CD1c-positive myeloid dendritic cell (primary cell): ENCODE data around the gene SHISA8.

Source experiments
- DNase-seq: peaks from one replicate; pipeline ENCODE4 v3.0.0-alpha.2; 2016; ENCODE audit errors: extremely low spot score

The SHISA8 gene

DNA sequence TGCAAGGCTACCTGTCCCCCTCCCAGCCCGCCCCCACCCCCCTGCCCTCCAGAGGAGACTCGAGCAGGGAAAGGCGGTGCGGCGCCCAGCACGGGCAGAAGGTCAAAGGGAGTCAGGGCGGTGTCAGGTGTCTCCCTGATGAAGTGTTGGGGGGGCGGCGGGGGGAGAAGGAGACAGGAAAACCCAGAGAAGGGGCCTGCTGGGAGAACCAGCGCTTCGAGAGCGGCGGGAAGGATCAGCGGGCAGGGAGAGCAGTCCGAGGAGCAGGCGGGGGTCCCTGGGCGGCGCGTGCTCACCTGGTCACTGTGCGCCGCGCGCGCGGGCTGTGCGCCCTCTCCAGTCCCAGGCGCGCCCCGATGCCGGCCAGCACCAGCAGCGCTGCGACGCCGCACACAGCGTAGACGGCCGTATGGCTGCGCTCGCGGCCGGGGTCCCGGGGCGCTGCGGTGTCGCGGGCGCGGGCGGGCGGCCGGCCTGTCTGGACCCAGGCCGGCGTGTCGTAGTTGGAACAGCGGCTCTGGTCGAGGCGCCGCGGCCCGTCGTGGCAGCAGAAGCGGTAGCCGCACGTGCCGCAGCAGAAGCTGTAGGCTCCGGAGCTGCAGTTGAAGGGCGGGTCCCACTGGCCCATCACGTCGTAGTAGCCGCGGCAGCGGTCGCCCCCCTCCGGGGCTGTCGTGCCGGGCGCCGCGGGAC, 886 bp downstream of the SHISA8 start:
- DNase-seq: no peak

DNA sequence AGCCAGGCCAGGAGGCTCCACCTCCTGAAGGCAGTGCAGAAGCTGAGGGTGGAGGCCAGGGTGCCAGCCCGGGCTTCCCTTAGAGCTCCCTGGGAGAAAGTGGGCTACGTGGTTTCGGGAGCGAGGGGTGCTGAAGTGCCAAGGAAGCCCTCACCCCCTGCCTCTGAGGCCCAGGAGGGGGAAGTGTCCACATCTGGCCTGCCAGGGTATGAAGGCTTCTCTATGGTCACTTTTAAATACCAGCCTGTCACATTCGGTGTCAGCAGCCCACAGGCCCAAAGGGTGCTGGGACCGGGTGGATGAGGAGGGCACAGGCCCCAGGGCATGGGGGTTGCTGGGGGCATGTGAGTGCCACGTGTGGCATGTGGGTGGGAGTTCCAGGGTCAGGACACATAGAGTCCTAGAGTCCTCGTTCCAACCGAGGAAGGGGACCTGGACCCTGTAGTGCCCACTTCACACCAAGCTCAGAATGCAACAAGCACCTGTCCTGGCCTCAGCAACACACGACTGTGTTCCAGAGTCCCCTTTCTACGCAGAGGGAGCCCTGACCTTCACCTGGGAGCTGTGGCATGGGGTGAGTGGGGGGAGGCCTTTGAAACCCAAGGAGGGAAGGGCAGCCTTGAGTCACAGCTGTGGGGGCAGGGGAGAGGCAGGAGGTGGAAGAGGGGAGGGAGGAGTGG, 1.7 kb downstream of the SHISA8 start:
- no peak for DNase-seq

DNA sequence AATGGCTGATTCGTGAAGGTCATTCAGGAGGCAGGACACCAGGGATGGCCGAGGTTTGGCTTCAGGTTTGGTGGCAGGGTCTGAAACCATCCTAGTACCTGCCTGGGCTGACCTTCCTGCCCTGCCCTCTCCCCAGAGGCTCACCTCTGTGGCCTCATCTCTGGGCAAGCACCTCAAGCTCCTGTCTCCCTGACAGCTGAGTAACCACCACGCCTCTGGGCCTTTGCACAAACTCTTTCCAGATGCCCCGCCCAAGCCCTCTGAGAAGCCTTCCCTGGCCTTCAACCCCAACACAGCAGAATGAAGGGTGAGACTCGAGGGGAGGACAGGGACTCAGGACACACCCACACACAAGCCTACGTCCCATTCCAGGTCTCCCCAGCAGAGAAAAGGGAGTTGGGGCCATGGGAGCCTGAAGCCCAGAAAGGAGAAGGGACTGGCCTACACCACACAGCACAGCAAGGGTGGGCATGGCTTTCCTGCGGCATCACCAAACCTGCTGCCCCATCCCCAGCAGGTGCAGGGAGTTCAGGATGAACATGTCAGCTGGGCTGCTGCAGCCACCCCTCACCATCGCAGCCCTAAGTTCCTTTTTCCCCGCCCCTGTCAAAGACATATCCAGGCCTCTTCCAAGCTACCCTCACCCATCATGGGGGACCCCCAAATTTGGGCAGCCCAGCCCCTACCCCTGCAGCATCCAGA, 2.4 kb downstream of the SHISA8 start:
- no peak for DNase-seq

DNA sequence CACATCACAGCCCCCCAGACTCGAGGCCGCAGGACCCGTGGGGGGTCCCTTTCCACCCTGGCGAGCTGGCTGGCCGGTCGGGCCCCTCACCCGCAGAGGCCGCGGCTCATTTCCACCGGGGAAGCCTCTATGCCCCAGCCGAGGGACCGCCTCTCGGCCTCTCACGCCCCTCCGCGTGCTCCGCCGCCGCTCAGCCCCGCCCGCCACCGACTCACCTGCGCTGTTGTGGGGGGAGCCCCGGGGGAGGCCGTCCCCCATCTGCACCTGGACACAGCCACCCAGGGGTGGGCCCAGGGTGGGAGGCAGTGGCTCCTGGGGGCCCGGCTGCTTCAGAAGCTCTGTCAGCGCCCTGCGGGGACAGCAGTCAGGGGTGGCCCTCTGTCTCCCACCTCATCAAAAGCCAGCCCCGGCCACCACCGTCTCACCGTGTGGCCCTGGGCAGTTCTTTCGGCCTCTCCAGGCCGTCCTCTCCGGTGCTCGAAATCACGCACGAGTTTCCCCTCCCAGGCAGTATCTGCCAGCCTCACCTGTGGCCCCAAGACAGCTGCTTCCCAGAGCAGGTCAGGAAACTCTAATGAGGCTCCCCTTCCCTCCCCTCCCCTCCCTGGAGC, 3.8 kb downstream of the SHISA8 start:
- DNase-seq: no peak

DNA sequence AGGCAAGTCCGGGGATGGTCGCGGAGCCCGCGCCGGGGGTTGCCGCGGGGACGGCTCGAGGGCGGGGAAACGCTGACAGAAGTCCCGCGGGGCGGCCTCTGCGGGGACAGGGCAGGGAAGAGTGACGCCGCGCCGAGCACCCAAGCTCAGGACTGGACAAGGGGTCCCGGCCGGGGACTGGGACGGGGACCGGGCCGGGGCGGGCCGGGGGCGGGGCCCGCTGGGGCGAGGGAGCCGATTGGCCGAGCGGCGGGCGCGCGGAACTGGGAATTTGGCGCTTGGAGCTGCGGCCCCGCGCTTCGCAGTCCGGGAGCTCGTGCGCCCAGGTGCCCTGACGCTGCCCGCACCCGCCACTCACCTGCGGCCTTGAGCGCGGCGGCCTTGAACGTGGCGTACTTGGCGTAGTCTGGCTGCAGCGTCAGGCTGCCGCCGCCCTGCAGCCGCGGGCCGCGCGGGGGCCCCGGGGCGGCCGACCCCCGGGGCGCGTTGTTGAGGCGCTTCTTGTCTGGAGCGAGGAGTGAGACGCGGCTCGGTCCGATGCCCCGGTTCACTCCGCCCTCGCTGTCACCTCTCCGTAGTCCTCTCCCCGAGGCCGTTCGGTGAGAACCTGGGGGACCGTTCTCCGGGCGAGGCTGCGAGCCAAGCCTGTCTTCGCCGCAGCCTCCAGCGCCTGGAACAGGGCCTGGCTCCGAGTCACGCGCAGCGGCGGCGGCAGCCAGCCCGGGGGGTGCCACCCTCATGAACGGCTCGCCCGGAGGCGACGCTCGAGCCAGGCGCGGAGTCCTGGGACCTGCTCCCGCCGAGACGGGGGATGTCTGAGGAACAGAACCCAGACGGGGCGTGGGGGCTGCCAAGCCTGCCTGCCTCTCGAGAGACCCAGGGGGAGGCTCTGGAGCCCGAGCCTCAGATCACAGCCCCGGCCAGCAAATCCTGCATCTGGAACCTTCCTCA, 4.5 kb downstream of the SHISA8 start:
- peak; percentile 27 for DNase-seq

DNA sequence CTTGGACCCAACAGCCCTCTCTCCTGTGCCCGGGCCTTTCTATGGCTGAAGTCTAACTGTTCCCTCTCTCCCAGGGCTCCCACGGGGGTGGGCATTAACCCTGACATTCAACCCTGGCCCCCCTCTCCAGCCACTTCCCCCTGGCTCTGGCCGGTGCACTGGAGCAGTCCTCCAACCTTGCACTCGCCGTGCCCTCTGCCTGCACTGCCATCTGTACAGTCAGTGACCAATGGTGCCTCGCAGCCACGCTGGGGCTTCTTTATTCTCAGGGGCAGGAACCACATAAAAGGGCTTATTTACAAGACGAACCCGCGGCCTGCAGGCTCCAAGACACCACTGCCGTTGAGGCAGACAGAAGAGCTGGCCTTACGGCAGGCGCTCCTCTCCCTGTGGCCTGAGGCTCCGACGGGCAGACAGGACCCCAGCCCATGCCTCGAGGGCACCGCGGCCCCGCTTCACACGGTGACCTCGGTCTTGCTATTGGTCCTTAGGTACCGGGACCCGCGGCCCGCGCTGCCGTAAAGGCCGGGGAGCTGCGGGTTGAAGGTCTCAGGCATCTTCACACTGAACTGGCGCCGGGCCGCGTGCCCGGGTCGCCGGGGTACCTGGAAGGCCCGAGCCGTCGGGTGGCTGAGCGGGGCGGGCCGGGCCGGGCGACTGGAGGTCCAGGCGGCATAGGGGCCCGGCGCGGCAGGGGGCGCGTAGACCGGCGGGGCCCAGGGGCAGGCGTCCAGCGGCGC, 5.4 kb downstream of the SHISA8 start:
- no peak for DNase-seq

DNA sequence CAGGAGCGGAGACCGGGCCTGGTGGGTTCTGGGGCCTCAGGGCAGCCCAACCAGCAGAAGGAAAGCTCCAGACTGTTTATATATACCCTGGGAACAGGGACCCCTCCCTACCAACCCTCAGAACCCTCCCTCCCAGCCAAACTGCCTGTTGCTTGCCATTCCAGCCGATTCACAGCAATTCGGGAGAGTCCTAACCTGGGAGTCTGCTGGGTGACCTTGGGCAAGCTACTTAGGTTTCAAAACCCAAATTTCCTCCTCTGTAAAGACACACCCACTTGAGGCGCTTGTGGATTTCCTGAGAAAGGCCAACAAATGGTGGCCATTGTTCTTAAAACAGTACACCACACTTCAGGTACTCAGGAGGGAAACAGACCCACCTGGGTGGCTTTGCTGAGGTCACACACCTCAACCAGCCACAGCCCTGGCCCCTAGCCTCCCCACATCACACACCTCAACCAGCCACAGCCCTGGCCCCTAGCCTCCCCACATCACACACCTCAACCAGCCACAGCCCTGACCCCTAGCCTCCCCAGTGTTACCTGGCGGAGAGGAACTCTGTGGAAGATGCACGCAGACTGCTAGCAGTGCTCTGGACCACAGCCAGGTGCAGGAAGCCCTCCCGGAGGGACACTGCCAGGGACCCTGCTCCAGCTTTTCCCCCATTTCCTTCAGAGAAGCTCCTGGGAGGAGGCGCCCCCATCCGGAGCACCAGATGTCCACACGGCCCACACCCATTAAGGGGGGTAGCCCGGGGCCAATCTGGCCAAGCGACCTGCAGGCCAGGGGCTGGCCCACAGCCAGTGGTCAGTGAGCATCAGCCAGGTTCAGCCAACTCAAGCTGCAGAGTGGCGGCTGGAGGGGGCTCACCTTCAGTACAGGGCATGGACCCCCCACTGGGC, 6.2 kb downstream of the SHISA8 start:
- peak; percentile 23 for DNase-seq

DNA sequence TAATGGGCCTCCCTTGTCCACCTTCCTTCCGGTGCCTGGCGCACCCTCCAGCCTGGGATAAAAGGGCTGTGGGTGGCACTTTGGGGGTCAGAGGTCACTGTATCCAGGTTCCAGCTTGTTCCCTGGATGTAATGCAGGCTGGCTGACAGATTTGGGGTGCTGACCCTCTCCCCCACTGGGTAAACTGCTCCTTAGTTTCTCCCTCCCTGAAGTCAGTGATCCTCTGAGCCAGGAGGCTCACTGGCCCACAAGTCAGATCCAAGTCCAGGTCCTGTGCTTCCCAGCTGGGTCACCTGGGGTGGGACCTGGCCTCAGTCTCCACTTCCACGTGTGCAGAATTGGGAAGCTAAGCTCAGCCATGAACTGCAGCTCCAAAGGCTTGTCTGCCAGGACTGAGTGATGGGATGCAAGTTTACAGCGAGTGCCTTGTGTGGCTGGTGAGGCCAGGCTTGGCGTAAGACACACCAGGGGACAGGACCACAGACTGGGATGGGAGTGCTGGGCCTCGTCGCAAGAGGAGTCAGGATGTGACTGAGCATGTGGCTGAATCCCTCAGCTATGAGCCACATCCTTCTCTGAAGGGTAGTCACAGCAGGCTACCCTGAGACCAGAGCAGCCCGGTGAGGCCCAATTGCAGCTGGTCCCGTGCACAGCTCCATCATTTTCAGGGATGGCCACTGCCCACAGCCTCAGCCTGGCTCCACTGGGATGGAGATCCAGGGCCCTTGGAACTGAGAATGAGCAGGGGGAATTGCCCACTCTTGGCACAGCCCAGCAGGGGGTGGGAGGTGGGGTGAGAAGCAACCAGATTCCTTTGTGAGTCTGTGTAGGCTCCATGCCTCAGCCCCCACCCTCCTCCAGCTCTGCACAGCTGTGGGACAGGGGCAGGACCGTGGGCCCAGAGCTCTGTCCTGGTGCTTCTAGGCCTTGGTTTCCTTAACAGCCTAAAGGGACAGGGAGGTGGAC, 7.2 kb downstream of the SHISA8 start:
- no peak for DNase-seq

DNA sequence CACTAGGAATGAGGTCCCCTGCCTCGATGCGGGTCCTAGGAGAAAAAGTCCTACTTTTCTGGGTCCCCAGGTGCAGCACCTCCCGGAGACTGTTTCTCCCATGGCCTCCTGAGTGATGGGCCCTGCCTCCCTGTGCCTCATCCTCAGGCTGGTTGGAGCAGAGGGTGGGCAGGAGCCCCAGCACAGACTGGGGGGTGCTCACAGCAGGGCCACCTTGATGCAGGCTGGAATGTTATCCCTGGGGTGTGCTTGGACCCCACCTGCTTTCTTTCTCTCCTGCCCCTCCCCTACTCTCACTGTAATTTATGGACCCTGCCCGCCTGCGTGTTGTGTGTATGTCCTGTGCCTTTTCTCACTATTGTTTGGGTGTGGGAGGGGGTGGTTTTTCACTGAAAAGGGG, 8.1 kb downstream of the SHISA8 start:
- DNase-seq: no peak

DNA sequence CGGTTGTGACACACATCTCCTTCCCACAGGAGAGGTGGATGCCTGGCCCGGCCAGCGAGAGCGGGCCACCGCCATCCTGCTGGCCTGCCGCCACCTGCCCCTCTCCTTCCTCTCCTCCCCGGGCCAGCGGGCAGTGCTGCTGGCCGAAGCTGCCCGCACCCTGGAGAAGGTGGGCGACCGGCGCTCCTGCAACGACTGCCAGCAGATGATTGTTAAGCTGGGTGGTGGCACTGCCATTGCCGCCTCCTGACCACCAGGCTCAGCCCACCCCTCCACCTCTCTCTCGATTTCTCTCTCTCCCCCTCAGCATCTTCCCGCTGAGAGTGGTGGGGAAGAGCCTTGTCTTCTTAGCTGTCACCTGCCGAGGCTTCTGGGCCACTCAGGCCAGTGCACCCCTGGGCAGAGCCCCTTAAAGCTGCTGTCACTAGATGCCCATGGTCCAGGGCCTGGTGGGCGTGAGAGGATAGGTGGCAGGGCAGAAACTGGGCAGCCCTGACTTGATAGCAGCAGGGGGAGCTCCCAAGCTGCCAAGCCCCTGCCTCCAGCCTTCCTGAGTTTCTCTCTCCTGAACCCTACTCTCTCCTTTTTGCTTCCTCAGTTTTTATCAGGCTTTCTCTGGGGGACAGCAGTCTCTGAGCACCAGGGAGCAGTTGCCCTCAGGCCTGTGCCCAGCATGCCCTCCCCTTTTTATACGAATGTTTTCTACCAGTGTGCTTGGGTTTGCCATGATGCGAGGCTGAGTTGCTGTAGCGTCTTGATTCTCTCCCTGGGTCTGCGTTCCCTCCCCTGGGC, 9.3 kb downstream of the SHISA8 start:
- no peak for DNase-seq

DNA sequence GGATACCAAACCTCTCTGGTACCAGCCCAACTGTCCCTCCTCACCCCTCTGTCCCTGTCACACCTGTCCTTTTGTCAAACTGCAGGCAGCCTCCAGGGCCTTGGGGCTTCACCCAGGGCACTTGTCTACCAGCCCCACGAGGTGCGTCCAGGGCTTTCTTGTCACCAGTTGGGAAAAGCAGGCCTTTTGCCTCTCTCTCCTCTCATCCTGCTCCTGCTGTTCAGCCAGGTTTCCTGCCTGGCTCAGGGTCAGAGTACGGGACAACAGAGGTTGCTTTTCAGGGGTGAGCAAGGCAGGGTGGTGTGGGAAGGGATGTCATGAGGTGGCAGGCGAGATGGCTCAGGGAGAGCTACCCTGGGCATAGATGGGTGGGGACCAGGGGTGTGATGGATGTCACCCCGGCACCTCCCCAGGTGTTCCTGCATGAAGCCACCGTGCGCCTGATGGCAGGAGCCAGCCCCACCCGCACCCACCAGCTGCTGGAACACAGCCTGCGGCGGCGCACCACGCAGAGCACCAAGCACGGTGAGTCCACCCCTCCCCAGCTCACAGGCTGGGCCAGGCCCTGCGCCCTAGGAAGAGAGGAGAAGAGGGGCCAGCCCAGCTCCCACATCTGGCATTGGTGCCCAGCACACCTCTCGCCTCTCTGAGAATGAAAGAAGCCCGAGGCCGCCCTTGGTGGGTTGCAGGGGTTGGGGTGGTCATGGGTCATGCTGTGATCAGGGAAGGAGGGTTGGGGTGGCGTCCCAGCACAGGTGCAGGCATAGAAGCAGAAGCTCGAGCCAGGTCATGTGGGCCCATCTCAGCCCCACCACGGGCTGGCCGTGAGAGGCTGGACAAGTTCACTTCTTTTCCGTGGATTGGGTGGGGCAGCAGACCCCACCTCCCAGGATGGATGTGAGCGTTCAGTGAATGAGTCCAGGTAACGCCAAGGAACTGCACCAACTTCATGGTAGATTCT, 10.1 kb downstream of the SHISA8 start:
- no peak for DNase-seq

DNA sequence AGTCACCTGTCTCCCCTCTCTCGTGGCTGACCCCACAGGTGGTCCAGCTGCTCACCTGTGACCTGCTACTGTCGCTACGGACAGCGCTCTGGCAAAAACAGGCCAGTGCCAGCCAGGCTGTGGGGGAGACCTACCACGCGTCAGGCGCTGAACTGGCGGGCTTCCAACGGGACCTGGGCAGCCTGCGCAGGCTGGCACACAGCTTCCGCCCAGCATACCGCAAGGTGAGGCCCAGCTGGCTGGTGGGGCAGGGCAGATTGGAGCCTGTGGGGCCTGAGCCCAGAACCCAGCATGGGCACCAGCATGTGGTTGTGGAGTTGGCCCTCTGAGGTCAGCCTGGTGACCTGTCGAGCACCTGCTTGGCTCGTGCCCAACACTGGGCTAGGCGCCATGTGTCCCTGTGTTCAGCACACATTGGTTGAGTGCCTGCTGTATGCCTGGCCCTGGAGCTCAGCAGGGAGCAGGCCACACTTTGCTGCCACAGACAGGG, 11.9 kb downstream of the SHISA8 start:
- no peak for DNase-seq

DNA sequence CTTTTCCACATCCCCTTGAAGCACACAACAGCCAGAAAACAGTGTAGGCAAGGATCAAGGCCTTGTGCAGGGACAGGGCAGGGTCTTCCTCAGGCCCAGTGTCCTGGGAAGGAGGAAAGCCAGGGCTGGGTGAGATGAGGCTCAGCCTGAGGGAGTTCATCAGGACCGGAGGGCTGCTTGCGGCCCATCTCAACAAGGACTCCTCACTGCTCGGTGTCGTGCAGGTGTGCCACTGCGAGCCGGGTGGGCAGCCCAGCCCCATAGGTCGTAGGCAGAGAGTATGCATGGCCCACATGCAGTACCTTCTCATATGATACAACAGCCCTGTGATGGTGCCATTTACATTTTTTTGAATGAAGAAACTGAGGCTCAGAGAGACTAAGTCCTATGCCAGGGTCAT, 12.9 kb downstream of the SHISA8 start:
- no peak for DNase-seq

DNA sequence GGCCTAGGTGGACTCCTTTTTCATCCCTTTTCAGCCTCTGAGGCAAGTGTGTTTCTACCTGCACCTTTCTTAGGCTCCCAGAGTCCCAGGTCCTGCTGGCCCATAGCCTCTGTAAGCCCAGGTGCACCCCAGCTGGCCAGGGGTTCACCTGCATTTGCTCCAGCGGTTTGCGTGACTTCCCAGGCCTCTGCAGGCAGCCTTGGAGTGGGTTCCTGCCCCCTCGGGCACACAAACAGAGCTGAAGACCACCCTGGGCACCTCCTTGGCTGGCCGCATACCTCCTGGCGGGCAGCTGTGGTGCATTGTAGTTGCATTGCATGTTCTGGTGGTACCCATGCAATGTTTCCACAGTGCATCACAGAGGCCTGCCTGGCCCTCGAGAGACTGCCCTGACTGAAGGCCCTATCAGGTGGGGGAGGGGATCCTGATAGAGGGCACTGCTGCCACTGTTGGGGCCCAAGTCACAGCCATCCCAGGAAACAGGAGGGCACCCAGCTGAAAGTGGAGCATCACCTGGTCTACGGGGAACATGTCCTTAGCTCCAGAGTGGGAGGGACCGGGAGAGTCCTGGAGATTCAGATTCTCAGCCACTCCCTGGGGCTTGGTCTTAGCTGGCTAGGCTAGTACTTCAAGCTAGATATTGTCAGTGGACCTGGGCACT, 14.1 kb downstream of the SHISA8 start:
- DNase-seq: no peak

DNA sequence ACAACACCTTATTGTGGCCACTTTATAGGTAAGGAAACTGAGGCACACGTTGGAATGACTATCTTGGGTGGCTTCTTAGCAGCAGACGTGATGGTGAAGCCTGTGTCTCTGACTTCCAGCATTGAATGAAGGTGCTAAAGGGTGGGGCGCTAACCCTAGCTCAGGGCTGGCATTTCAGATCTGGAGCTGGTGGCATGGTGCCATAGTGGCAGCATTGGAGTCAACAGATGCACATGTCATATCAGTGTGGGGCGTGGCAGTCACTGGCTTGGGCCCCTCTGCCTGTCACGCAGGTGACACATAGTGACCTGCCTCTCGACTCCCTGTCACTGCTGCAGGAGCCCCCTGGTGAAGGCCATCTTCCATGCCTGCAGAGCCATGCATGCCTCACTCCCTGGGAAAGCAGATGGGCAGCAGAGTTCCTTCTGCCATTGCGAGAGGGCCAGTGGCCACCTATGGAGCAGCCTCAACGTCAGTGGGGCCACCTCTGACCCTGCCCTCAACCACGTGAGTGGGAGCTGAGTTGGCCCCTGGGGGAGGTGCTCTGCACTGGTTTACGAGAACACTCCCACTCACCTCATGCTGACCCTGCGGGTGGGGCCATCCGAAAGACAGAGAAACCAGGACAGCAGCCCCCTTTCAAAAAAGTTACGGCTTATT, 14.8 kb downstream of the SHISA8 start:
- no peak for DNase-seq
